Astrocyte of the cerebellum (primary cell): ENCODE measurements around the gene LIPA.

Source experiments
- DNase-seq: peaks from one replicate; pipeline ENCODE4 v3.0.0-alpha.2; 2011; ENCODE audit warnings: low read depth
- H3K4me3 ChIP-seq: 2 replicates; pipeline ENCODE4 v1.5.1; 2011; ENCODE audit warnings: mild to moderate bottlenecking, low read depth, low read length, moderate library complexity
- CTCF ChIP-seq: IDR thresholded peaks from 2 replicates; pipeline ENCODE4 v1.5.1; 2012; ENCODE audit warnings: low read length, low read depth, moderate library complexity, mild to moderate bottlenecking; ENCODE audit errors: missing control alignments
- in situ Hi-C: cut with HindIII; loops from 2 replicates; pipeline ENCODE4 v1.10.0; 2017; ENCODE audit warnings: low sequenced_read_pairs

Gene LIPA

GRCh38 chr10:89274928-89275327, 23.4 kb upstream of the LIPA start:
- TF ChIP-seq CTCF = no peak
- no peak overlapping the region for H3K4me3 ChIP-seq
- DNase-seq = peak; percentile 32
- in situ Hi-C loops = no loop called here

GRCh38 chr10:89273680-89274079, 22.1 kb upstream of the LIPA start:
- no peak for DNase-seq
- TF ChIP-seq CTCF = no peak
- no peak overlapping the region for H3K4me3 ChIP-seq
- in situ Hi-C loops = no loop called here

- in situ Hi-C loops = no loop called here
- TF ChIP-seq CTCF = no peak
These were observed 20.0 kb upstream of the LIPA start for GRCh38 chr10:89271532-89271931.

GRCh38 chr10:89270153-89270483, 18.5 kb upstream of the LIPA start:
- in situ Hi-C loops = no loop called here
- no peak for DNase-seq
- no peak overlapping the region for H3K4me3 ChIP-seq
- no peak for TF ChIP-seq CTCF

More at GRCh38 chr10:89271532-89271931, 20.0 kb upstream of the LIPA start:
- H3K4me3 ChIP-seq = no peak overlapping the region
- no peak for DNase-seq

GRCh38 chr10:89269433-89270152, 18.0 kb upstream of the LIPA start:
- no peak for DNase-seq
- TF ChIP-seq CTCF = no peak
- in situ Hi-C loops = no loop called here
- no peak overlapping the region for H3K4me3 ChIP-seq

GRCh38 chr10:89266721-89267453, 15.3 kb upstream of the LIPA start:
- H3K4me3 ChIP-seq = no peak overlapping the region
- in situ Hi-C loops = no loop called here
- TF ChIP-seq CTCF = no peak
- DNase-seq = no peak
